ENCODE results near the gene POLRMT. TPM values are rescaled to one million over a fixed set of nuclear protein-coding genes. Genes with fewer than 3 reads are reported as not detected.

The POLRMT gene
- total RNA-seq, 4 donors from 2014 or later: 37.8 to 61.1 (median 46.9) TPM

GRCh38 chr19:616747-617526 is 16.4 kb downstream of the POLRMT start:
- intact Hi-C loops (cut with DNase I; ENCODE audit: low total_unique reads): no loop called here
- no peak for TF ChIP-seq POLR2A (IDR thresholded peaks at IDR 0.05)
- DNase-seq (ENCODE audit: low spot score in 2 of 2): no peak
- H3K4me3 ChIP-seq (ENCODE audit: low read depth, poor library complexity, severe bottlenecking): no peak overlapping the region
- WGBS, 2 donors: 73 to 75% methylated on average over 23 to 46 of the region's 58 CpGs

- intact Hi-C loops (cut with DNase I; ENCODE audit: low total_unique reads): no loop called here
Measured at GRCh38 chr19:616062-616700, 17.2 kb downstream of the POLRMT start.

GRCh38 chr19:615619-616018 is 17.7 kb downstream of the POLRMT start:
- WGBS, 2 donors: 62 to 68% methylated on average over 11 of the region's 33 CpGs
- TF ChIP-seq CTCF (IDR thresholded peaks at IDR 0.05) (no peak), POLR2A (IDR thresholded peaks at IDR 0.05) (no peak)
- no peak for DNase-seq (ENCODE audit: low spot score in 2 of 2)
- H3K4me3 ChIP-seq (ENCODE audit: low read depth, poor library complexity, severe bottlenecking): no peak overlapping the region
- intact Hi-C loops (cut with DNase I; ENCODE audit: low total_unique reads): no loop called here

More at GRCh38 chr19:616062-616700, 17.2 kb downstream of the POLRMT start:
- WGBS, 2 donors: 3 to 46% methylated on average over 6 to 18 of the region's 97 CpGs
- TF ChIP-seq POLR2A (IDR thresholded peaks at IDR 0.05) (no peak), CTCF (IDR thresholded peaks at IDR 0.05) (no peak)
- H3K4me3 ChIP-seq (ENCODE audit: low read depth, poor library complexity, severe bottlenecking): no peak overlapping the region
- DNase-seq (ENCODE audit: low spot score in 2 of 2): no peak

GRCh38 chr19:613732-614567 is 19.4 kb downstream of the POLRMT start:
- TF ChIP-seq CTCF (IDR thresholded peaks at IDR 0.05): no peak
- TF ChIP-seq POLR2A (IDR thresholded peaks at IDR 0.05): no peak
- intact Hi-C loops (cut with DNase I; ENCODE audit: low total_unique reads): no loop called here
- H3K4me3 ChIP-seq (ENCODE audit: low read depth, poor library complexity, severe bottlenecking): no peak overlapping the region
- 65 to 81% methylated on average over 32 to 54 of the region's 54 CpGs for WGBS, 2 donors
- DNase-seq (ENCODE audit: low spot score in 2 of 2): no peak

GRCh38 chr19:612941-613340 is 20.4 kb downstream of the POLRMT start:
- DNase-seq (ENCODE audit: low spot score in 2 of 2): no peak
- no peak overlapping the region for H3K4me3 ChIP-seq (ENCODE audit: low read depth, poor library complexity, severe bottlenecking)
- TF ChIP-seq POLR2A (IDR thresholded peaks at IDR 0.05) (no peak), CTCF (IDR thresholded peaks at IDR 0.05) (no peak)
- 83 to 90% methylated on average over 31 to 33 of the region's 33 CpGs for WGBS, 2 donors
- intact Hi-C loops (cut with DNase I; ENCODE audit: low total_unique reads): no loop called here

GRCh38 chr19:611481-611868 is 21.9 kb downstream of the POLRMT start:
- WGBS, 2 donors: 30 to 39% methylated on average over 13 of the region's 13 CpGs
- intact Hi-C loops (cut with DNase I; ENCODE audit: low total_unique reads): no loop called here
- no peak for TF ChIP-seq POLR2A (IDR thresholded peaks at IDR 0.05)
- TF ChIP-seq CTCF (IDR thresholded peaks at IDR 0.05): no peak
- no peak for DNase-seq (ENCODE audit: low spot score in 2 of 2)
- no peak overlapping the region for H3K4me3 ChIP-seq (ENCODE audit: low read depth, poor library complexity, severe bottlenecking)
